DND-41 (cell line): ENCODE data around the gene GLCE.
A peak's percentile ranks its signal among the peaks of the same experiment; 100 is the strongest.

Source experiments
- CTCF ChIP-seq: IDR thresholded peaks from 2 replicates; pipeline ENCODE4 v1.5.1; 2012; ENCODE audit warnings: borderline replicate concordance, low read length, moderate library complexity, mild to moderate bottlenecking; ENCODE audit not compliant: poor library complexity, severe bottlenecking; ENCODE audit errors: extremely low read depth
- EZH2 ChIP-seq: IDR thresholded peaks from 3 replicates; pipeline ENCODE4 v1.6.1; 2012; ENCODE audit warnings: borderline replicate concordance, low read depth, mild to moderate bottlenecking, moderate library complexity, low read length, inconsistent platforms; ENCODE audit not compliant: severe bottlenecking

GRCh38 chr15:69161079-69161877 is 843 bp downstream of the GLCE start:
- TF ChIP-seq CTCF (peak; percentile 20), EZH2 (no peak)
